Measurements from ENCODE around the gene NEK8. TPM values are rescaled to one million over a fixed set of nuclear protein-coding genes. Genes with fewer than 3 reads are reported as not detected.
"Not testable (repeated sequence)": the region's sequence is repeated elsewhere in the genome, so short reads cannot be mapped to it uniquely, and the experiment has no call there.

NEK8 gene
- total and polyA plus RNA-seq, 2 experiments from 2014 or later: 5.0 to 13.6 TPM

- Histone ChIP-seq H3K27ac (no peak overlapping the region), H3K4me1 (ENCODE audit: low read depth) (no peaks in the 10 kb centered on the region), H3K36me3 (no peaks in the 10 kb centered on the region), H3K4me3 (no peak overlapping the region), H3K27me3 (no peaks in the 10 kb centered on the region), H3K9me3 (ENCODE audit: low read depth) (no peaks in the 10 kb centered on the region)
- no peak for DNase-seq (ENCODE audit: low read depth in 1 of 2, low spot score in 1 of 2)
- TF ChIP-seq, protein P1, sequence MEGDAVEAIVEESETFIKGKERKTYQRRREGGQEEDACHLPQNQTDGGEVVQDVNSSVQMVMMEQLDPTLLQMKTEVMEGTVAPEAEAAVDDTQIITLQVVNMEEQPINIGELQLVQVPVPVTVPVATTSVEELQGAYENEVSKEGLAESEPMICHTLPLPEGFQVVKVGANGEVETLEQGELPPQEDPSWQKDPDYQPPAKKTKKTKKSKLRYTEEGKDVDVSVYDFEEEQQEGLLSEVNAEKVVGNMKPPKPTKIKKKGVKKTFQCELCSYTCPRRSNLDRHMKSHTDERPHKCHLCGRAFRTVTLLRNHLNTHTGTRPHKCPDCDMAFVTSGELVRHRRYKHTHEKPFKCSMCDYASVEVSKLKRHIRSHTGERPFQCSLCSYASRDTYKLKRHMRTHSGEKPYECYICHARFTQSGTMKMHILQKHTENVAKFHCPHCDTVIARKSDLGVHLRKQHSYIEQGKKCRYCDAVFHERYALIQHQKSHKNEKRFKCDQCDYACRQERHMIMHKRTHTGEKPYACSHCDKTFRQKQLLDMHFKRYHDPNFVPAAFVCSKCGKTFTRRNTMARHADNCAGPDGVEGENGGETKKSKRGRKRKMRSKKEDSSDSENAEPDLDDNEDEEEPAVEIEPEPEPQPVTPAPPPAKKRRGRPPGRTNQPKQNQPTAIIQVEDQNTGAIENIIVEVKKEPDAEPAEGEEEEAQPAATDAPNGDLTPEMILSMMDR (IDR thresholded peaks at IDR 0.05; ENCODE audit: low read depth, low read length): no peak
These were observed 6.2 kb downstream of the NEK8 start for GRCh38 chr17:28734712-28735241.

DNA sequence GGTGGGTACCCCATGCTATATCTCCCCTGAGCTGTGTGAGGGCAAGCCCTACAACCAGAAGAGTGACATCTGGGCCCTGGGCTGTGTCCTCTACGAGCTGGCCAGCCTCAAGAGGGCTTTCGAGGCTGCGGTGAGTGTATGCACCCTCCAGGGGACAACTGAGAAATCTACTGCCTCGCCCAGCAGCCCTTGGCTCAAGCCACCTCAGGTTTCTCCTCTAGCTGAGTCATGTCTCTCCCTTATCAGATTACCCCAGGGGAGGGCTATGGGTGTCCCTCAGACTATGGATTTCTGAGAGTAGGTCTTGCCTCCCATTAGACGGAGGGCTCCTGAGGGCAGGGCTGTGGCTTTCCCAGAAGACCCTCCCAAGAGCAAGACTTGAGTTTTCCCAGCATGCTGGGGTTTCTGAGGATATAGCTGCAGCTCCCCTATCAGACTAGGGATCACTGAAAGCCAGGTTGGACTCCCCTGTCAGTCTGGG is 6.7 kb downstream of the NEK8 start:
- TF ChIP-seq, protein P1 (IDR thresholded peaks at IDR 0.05; ENCODE audit: low read depth, low read length): no peak
- Histone ChIP-seq H3K27ac (no peak overlapping the region), H3K36me3 (no peaks in the 10 kb centered on the region), H3K4me1 (ENCODE audit: low read depth) (no peaks in the 10 kb centered on the region), H3K9me3 (ENCODE audit: low read depth) (no peaks in the 10 kb centered on the region), H3K27me3 (no peaks in the 10 kb centered on the region), H3K4me3 (no peak overlapping the region)
- DNase-seq (ENCODE audit: low read depth in 1 of 2, low spot score in 1 of 2): no peak

GRCh38 chr17:28735913-28736769 is 7.6 kb downstream of the NEK8 start:
- not testable (repeated sequence) for H3K4me1 ChIP-seq (ENCODE audit: low read depth); DNase-seq (ENCODE audit: low read depth in 1 of 2, low spot score in 1 of 2); H3K36me3 ChIP-seq; H3K27ac ChIP-seq; H3K27me3 ChIP-seq; H3K4me3 ChIP-seq; H3K9me3 ChIP-seq (ENCODE audit: low read depth)

DNA sequence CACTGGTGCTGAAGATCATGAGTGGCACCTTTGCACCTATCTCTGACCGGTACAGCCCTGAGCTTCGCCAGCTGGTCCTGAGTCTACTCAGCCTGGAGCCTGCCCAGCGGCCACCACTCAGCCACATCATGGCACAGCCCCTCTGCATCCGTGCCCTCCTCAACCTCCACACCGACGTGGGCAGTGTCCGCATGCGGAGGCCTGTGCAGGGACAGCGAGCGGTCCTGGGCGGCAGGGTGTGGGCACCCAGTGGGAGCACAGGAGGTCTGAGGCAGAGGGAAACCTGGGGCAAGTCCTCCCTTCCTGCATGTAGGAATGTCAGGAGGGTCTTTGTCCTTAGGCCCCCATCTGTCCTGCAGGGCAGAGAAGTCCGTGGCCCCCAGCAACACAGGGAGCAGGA is 8.7 kb downstream of the NEK8 start:
- Histone ChIP-seq H3K4me1 (ENCODE audit: low read depth) (no peaks in the 10 kb centered on the region), H3K4me3 (no peak overlapping the region), H3K27ac (no peak overlapping the region), H3K36me3 (no peaks in the 10 kb centered on the region), H3K9me3 (ENCODE audit: low read depth) (no peaks in the 10 kb centered on the region), H3K27me3 (no peaks in the 10 kb centered on the region)
- TF ChIP-seq, protein P1 (IDR thresholded peaks at IDR 0.05; ENCODE audit: low read depth, low read length): no peak
- no peak for DNase-seq (ENCODE audit: low read depth in 1 of 2, low spot score in 1 of 2)

GRCh38 chr17:28737770-28738679 is 9.4 kb downstream of the NEK8 start:
- no peak for DNase-seq (ENCODE audit: low read depth in 1 of 2, low spot score in 1 of 2)
- H3K4me3 ChIP-seq: no peak overlapping the region

More at GRCh38 chr17:28737770-28738679, 9.4 kb downstream of the NEK8 start:
- TF ChIP-seq, protein P1 (IDR thresholded peaks at IDR 0.05; ENCODE audit: low read depth, low read length): no peak
- Histone ChIP-seq H3K4me1 (ENCODE audit: low read depth) (no peaks in the 10 kb centered on the region), H3K9me3 (ENCODE audit: low read depth) (no peaks in the 10 kb centered on the region), H3K27ac (no peak overlapping the region), H3K27me3 (no peaks in the 10 kb centered on the region), H3K36me3 (no peaks in the 10 kb centered on the region)
